K562 (cell line): ENCODE results near the gene UBE2L6. TPM values are rescaled to one million over a fixed set of nuclear protein-coding genes. Genes with fewer than 3 reads are reported as not detected.

Experiments used
- CBFB ChIP-seq: sonication (generic); formaldehyde crosslinking; IDR thresholded peaks from 2 replicates; pipeline ENCODE4 v1.4.0; 2020; ENCODE audit warnings: mild to moderate bottlenecking, missing genetic modification reagents
- DEAF1 ChIP-seq: fragments of 450-650 bp; formaldehyde crosslinking; IDR thresholded peaks from 2 replicates; pipeline ENCODE4 v1.4.0; 2020; ENCODE audit warnings: mild to moderate bottlenecking, moderate library complexity
- DMBX1 ChIP-seq: fragments of 250-450 bp; sonication (Bioruptor Pico); IDR thresholded peaks from 2 replicates; pipeline ENCODE4 v1.8.0; 2022; ENCODE audit warnings: inconsistent platforms, mild to moderate bottlenecking, moderate library complexity, borderline replicate concordance
- E4F1 ChIP-seq: fragments of 250-450 bp; sonication (Bioruptor Pico); IDR thresholded peaks from 2 replicates; pipeline ENCODE4 v1.5.0; 2021; ENCODE audit warnings: mild to moderate bottlenecking, borderline replicate concordance
- GABPB1 ChIP-seq: sonication (generic); formaldehyde crosslinking; IDR thresholded peaks from 2 replicates; pipeline ENCODE4 v1.8.0; 2022; ENCODE audit warnings: mild to moderate bottlenecking, missing genetic modification reagents
- HNRNPK ChIP-seq: fragments of 200-400 bp; formaldehyde crosslinking; IDR thresholded peaks from one replicate; pipeline ENCODE4 v1.6.1; 2018; ENCODE audit warnings: mild to moderate bottlenecking, low read depth, low read length; ENCODE audit not compliant: poor library complexity, severe bottlenecking
- MECOM ChIP-seq: fragments of 250-450 bp; sonication (Bioruptor Pico); IDR thresholded peaks from 2 replicates; pipeline ENCODE4 v1.8.0; 2022; ENCODE audit warnings: inconsistent platforms
- MLLT1 ChIP-seq, 2 experiments: fragments of 450-650 bp; IDR thresholded peaks; 2 replicates each; pipeline ENCODE4 v1.6.1; 2016
- NFE2 ChIP-seq: IDR thresholded peaks from 2 replicates; pipeline ENCODE4 v1.6.1; 2014; ENCODE audit warnings: antibody characterized with exemption, low read depth
- NKRF ChIP-seq: fragments of 450-650 bp; IDR thresholded peaks from 2 replicates; pipeline ENCODE4 v1.6.1; 2016; ENCODE audit warnings: borderline replicate concordance
- PCBP1 ChIP-seq: fragments of 200-400 bp; formaldehyde crosslinking; IDR thresholded peaks from 2 replicates; pipeline ENCODE4 v1.6.1; 2018; ENCODE audit warnings: mild to moderate bottlenecking, low read depth, low read length; ENCODE audit not compliant: poor library complexity, severe bottlenecking
- POLR3A ChIP-seq: IDR thresholded peaks from 2 replicates; pipeline ENCODE4 v1.6.1; 2011; ENCODE audit warnings: borderline replicate concordance, mild to moderate bottlenecking, moderate library complexity; ENCODE audit not compliant: insufficient read length, insufficient read depth; ENCODE audit errors: extremely low read depth
- RBBP5 ChIP-seq: fragments of 200-600 bp; sonication (generic); IDR thresholded peaks from 2 replicates; pipeline ENCODE4 v1.6.1; 2012; ENCODE audit warnings: borderline replicate concordance, mild to moderate bottlenecking, low read length, control low read depth, inconsistent platforms; ENCODE audit not compliant: insufficient read depth, poor library complexity, severe bottlenecking
- TFAP4 ChIP-seq: sonication (generic); formaldehyde crosslinking; IDR thresholded peaks from 2 replicates; pipeline ENCODE4 v1.8.0; 2022; ENCODE audit warnings: missing genetic modification reagents, mild to moderate bottlenecking, moderate library complexity, borderline replicate concordance
- ZFPM2 ChIP-seq: fragments of 250-450 bp; sonication (Bioruptor Pico); IDR thresholded peaks from 2 replicates; pipeline ENCODE4 v1.5.1; 2022; ENCODE audit warnings: mild to moderate bottlenecking
- ZNF212 ChIP-seq: fragments of 450-650 bp; formaldehyde crosslinking; IDR thresholded peaks from 2 replicates; pipeline ENCODE4 v1.4.0; 2020; ENCODE audit warnings: mild to moderate bottlenecking
- ZNF707 ChIP-seq: fragments of 250-450 bp; sonication (Bioruptor Pico); conservative IDR thresholded peaks from 2 replicates; pipeline ENCODE4 v1.8.0; 2022; ENCODE audit warnings: inconsistent platforms, mild to moderate bottlenecking, moderate library complexity
- polyA plus RNA-seq, 8 experiments: library from polyadenylated mRNA; depleted of rRNA in 4 of 8; stranded (reverse) in 5 of 8; unstranded in 3 of 8; fragments of >200 nt; fragmentation: Nextera tagmentation in 2 of 8; fragmentation: Illumina TruSeq in 1 of 8; extraction: Ambion mirVana in 2 of 8; extraction: Trizol in 1 of 8; gene quantifications; 2 replicates each; pipeline versions ENCODE4 v1.2.1 to v1.2.3, GENCODE V29; 2011 to 2014; ENCODE audit warnings: inconsistent platforms in 1 of 8, missing spikeins in 1 of 8
- total RNA-seq, 7 experiments: library from RNA; depleted of rRNA in 6 of 7; stranded (reverse); fragments of >200 nt in 6 of 7; fragmentation: Illumina TruSeq in 2 of 7; extraction: Trizol in 2 of 7; gene quantifications; 2 replicates each; pipeline versions ENCODE4 v1.2.1 to v1.2.3, GENCODE V29; 2011 to 2021; ENCODE audit warnings: low replicate concordance in 1 of 7

UBE2L6 gene
- total and polyA plus RNA-seq, 9 of the 15 experiments (the other 6 are each of a cell fraction or from before 2014, with no cell fraction given): 5.9 to 24.9 (median 9.7) TPM

- TF ChIP-seq MLLT1 (IDR thresholded peaks at IDR 0.05) (0 out of 4 replicates have a peak, but pooled peaks of 1 of the 2 experiments have one; percentile 10), RBBP5 (peak; percentile 78), ZNF212 (no peak), PCBP1 (no peak), NKRF (peak; percentile 98), GABPB1 (CRISPR knock-in tag) (peak; percentile 86), MECOM (CRISPR knock-in tag) (no peak), E4F1 (CRISPR knock-in tag) (no peak), TFAP4 (peak; percentile 78), ZFPM2 (CRISPR knock-in tag) (no peak), DEAF1 (CRISPR knock-in tag) (peak; percentile 42; the same call in 1 of the 2 replicates), POLR3A (no peak), DMBX1 (peak; percentile 51; the same call in 1 of the 2 replicates), ZNF707 (no peak), CBFB (CRISPR knock-in tag) (no peak), HNRNPK (no peak), NFE2 (peak; percentile 56; the same call in 1 of the 2 replicates)
Measured at GRCh38 chr11:57530596-57531507, 36.6 kb downstream of the UBE2L6 start, which contains the start of gene TIMM10 (continued).
